Stimulated activated CD4-positive, alpha-beta T cell treated with anti-CD3 and anti-CD28 coated beads, Interleukin-15, amount 100 ng/mL, for 48 hours (primary cell): Measurements from ENCODE around the gene MAN2A2.
A peak's percentile ranks its signal among the peaks of the same experiment; 100 is the strongest.
"Not testable (repeated sequence)": the region's sequence is repeated elsewhere in the genome, so short reads cannot be mapped to it uniquely, and the experiment has no call there.

Experiments
- DNase-seq, 2 donors: peaks; one replicate each; pipeline ENCODE4 v3.0.0-alpha.2; 2020; ENCODE audit warnings: low read depth in 2 of 2

The MAN2A2 gene

DNA sequence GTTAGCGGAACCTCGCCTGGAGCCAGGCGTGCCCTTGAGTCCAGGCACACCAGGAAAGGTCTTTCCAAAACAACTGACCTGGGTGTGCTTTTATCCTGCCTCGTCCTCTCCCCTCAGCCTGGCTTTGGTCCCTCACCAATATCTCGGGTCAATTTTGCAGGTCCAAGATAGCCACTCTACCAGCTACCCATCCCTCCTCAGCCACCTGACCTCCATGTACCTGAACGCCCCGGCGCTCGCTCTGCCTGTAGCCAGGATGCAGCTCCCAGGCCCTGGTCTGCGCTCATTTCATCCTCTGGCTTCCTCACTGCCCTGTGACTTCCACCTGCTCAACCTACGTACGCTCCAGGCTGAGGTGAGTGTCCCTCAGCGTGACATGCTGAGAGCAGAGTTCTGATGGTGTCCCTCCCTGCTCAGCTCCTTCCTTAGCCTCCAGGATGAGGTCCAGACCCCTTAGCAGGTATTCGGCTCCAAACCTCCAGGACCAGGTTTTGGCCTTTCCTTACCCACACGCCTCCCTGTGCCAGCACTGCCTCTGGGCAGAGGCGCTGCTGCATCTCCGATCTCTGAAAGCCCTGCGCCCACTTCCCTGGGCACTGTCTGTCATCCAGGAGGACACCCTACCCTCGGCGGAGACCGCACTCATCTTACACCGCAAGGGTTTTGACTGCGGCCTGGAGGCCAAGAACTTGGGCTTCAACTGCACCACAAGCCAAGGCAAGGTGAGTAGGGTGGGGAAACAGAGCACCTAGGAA lies 15.1 kb downstream of the MAN2A2 start:
- DNase-seq: no peak

DNA sequence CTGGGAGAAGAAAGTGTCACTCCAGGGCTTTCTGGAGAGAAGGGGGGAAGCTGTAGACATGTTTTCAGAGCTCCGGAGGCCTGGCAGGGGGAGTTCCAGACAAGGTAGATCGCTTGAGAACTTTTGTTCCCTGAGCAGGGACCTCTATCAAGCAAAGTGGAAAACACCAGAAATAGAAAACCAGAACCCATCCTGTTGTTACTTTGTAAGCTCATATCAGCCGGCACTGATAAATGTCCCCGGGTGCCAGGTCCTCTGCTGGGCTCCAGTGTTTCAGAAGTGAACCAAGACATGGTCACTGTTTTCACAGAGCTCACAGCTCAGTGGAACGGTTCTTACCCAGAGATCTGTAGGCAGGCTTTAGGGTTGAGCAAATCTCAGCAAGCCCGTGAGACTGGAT lies 15.7 kb downstream of the MAN2A2 start:
- DNase-seq: no peak

DNA sequence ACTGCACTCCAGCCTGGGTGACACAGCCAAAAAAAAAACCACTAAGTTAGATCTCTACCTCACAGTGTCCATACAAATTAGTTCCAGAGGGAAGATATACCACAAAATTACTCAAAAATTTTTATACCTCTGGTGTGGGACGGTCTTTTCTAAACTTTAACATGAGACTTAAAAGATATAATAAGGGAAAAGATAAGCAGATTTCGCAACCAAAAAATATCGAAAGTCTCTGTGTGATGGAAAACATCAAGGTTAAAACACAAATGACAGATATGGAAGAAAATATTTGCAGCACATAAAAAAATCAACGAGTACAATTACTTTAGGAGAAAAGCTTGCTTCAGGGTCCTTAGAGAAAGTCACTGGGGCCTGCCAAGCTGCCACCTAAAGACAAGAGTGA lies 18.8 kb downstream of the MAN2A2 start:
- DNase-seq: no peak

DNA sequence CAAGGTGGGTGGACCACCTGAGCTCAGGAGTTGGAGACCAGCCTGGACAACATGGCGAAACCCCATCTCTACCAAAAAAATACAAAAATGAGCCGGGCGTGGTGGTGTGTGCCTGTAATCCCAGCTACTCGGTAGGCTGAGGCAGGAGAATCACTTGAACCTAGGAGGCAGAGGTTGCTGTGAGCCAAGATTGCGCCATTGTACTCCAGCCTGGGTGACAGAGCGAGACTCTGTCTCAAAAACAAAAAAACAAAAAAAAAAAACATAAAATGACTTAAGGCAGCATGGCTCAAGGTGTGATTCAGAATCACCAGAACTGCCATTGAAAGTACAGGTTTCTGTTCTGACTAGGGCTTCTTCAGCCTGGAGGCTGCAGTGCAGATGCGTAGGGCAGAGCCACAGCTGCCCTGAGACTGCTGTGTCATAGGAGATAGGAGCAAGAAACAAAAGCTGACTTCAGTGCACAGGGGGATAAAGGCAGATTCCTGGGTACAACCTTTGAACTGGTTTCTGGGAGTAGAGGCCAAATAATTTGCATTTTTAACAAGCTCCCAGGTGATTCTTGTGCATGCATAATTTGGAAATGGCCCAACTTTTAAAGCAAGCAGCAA lies 19.7 kb downstream of the MAN2A2 start:
- DNase-seq: peak in 1 of 2 donors; percentile 35

DNA sequence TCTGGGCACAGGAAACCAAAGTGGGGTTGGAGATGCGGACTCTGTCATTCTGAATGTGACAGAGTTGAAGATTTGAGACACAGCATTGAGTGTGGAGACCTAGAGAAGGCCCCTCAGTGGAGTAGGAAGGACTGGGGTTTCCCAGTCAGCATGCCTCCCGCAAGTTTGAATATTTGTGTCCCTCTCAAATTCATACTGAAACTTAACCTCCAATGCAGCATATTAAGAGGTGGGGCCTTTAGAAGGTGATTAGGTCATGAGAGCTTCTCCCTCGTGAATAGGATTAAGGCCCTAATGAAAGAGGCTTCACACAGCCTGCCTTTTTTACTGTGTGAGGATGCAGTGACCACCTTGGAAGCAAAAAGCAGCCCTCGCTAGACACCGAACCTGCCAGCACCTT lies 21.3 kb downstream of the MAN2A2 start:
- DNase-seq: no peak

DNA sequence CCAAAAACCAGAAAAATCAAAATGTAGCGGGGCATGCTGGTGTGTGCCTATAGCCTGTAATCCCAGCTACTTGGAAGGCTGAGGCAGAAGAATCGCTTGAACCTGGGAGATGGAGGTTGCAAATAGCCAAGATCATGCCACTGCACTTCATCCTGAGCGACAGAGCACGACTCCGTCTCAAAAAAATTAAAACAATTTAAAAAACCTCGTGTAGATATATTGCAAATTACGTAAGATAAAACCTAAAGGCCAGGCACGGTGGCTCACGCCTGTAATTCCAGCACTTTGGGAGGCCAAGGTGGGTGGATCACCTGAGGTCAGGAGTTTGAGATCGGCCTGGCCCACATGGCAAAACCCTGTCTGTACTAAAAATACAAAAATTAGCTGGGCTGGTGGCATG lies 23.7 kb downstream of the MAN2A2 start:
- not testable (repeated sequence) for DNase-seq

DNA sequence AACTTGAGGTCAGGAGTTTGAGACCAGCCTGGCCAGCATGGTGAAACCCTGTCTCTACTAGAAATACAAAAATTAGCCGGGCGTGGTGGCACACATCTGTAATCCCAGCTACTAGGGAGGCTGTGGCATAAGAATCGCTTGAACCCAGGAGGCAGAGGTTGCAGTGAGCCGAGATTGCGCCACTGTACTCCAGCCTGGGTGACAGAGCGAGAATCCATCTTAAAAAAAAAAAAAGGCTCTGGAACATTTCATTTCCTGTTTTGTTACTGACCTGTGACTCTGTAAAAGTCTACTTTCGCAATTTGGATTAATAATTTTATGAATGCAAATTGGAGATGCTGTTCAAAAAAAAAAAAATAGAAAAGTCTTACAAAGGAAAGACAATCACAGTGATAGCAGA lies 25.0 kb downstream of the MAN2A2 start:
- not testable (repeated sequence) for DNase-seq

DNA sequence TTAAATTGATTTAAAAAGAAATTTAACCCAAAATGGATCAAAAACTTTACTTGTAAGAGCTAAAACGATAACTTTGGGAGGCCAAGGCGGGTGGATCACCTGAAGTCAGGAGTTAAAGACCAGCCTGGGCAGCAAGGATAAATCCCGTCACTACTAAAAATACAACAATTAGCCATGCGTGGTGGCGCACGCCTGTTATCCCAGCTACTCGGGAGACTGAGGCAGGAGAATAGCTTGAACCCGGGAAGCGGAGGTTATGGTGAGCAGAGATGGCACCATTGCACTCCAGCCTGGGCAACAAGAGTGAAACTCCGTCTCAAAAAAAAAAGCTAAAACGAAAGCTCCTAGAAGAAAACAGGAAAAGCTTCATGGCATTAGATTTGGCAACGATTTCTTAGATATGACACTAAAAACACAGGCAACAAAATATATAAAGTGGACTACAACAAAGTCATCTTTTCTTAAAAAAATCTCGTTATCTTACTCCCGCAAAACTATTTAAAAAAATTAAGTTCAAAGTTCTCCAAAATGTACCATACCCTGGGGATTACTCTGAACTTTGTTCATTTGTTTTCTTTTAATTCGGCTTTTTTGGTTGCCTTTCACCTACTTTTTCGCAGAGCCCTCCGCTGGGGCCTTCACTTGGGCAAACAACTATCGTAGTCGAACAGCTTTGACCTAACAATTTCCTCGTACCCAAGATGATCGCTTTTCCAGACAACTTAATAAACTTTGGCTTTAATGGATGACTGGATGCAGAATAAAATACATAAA lies 26.3 kb downstream of the MAN2A2 start:
- DNase-seq: no peak

DNA sequence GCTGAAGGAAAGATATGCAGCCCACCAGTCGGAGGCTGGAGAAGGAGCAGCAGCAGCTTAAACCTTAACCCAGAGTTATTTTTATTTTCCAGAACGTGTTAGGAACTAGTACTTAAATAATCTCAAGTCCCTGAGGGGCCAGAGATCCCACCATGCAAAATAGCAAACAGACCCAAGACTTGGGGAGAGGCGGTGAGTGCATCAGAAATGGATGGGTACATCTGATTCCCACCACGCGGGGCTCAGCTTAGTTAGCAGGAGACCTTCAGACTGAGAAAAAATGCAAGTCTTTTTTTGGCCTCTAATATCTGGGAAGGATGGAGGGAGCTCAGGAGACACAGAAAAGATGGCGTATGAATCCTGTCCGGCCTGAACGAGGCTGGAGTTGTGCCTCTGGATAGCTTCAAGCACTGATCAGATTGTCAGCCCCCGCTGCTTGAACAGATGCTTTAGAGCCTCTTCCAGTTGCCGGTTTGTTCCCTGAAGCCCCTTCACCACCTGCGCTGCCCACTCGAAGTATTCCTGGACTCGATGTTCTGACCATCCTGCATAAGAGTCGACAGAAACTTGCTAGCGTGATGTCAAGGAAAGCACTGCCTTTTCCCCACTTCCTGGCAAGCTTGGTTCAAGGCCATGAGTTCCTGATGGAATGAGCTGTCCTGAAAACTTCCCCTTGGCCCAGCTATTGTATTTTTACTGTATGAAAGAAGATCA lies 27.9 kb downstream of the MAN2A2 start:
- no peak for DNase-seq

DNA sequence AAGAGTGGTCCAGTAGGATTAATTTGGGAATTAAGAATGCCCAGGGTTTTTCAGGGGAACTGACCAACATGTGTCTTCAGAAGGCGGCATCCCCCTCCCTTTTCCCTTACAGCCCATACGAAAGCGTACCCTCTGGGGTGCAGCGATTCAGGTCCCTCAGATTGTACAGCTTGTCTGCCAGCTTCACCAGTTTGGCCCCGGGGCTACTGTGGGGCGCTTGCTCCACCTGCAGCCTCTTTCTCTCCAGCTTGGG lies 28.4 kb downstream of the MAN2A2 start:
- no peak for DNase-seq

DNA sequence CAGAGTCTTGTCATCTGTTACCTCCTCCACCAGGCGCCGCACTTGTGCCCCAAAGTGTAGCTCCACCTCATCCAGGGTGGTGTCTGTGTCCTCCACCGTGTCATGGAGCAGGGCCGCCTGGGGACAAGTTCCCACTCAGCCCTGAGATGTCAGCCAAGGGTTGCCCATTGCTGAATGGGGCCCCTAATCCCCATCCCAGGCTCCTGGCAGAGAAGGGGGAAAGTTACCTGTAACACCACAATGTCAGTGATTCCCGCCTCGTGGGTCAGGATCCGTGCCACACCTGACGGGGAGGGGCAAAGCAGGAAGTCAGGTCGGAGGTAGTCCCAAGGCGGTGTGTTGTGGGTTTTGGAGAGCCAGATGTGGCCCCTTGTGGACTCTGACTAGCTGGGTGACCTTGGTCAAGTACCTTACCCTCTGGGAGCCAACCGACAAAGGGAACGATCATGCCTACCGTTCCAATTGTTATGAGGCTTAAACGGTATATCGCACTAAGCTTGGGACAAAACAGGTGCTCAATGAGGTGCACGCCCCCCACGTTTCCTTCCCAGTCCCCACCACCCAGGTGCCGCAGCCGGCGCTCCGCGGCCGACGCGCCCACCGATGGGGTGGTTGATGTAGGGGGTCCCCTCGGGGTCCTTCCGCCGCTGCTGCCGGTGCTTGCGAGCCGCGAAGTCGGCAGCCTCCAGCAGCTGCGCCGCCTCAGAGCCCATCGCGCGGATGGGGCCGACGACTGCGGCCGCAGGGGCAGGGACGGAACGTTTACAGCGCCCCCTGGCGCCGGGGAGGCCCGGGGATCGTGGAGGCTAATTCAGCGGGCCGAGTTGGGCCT lies 28.9 kb downstream of the MAN2A2 start, which contains the start of gene HDDC3:
Gene HDDC3, minus strand, starts transcription at position 722 of the 832 bp plus-strand sequence. Its CDS starts 9 bp downstream, at position 713.
- DNase-seq: peak; percentile 82 to 87

DNA sequence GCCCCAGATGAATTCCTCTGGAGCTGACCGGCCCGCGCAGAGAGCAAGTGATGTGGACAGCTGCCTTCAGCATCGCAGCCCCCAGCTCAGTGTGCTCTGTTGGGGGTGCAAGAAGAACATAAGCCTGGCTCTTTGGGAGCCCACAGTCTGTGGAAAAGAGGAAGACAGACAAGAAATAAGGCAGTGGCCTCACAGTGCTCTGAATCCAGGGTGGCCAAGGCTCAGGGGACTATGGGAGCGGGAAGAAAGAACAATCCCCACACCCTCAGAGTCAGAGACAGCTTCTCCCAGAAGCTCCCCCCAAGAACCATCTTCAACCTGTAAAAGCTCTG lies 29.5 kb downstream of the MAN2A2 start:
- DNase-seq: no peak

DNA sequence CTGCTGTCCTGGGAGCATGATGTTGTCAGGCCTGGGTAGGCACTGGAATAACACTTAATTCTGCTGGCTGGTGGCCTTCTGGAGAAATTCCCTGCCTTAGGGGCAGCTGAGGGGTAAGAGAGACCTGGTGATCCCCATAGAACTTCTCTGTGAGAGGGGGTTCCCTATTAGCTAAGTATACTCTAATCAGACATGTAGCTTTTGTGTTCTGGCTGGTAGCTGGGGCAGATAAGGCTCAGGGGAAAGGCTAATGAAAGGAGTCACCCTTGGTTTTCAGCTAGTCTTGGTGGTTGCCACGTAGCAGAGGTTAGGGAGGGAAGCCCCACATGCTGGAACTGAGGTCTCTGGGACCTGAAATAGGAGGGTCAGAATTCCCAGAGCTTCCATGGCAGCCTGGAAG lies 30.2 kb downstream of the MAN2A2 start:
- DNase-seq: no peak

DNA sequence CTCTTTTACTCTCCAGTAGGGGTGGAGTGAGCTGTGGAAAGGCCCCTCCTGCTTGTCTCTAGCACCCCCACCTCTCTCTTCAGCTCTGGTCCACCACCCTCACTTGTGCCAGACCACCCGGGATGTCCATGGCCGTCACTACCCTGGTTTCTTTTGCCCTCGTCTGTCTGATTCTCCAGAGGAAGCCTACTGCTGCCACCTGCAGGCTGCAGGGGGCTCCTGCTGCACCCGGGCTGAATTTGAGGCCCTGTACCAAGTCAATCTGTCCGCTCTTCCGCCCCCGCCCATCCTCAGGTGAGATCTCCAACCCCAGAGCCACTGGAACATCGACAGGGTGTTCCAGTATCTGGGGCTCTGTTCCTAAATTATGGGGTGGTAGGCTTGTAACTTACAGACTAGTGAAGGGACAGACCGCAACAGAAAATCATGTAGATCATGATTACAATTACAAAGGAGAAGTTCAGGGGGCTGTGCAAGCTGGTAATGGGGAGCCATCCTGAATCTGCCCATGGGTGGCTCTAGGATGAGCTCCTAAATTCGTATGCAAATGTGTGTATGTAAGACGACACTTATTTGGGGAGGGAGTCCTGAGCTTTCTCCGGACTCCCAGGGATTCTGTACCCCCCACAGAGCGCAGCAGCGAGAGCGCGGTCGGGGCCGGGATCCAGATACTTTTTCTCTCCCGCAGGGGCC lies 31.3 kb downstream of the MAN2A2 start:
- DNase-seq: peak; percentile 77 to 88

DNA sequence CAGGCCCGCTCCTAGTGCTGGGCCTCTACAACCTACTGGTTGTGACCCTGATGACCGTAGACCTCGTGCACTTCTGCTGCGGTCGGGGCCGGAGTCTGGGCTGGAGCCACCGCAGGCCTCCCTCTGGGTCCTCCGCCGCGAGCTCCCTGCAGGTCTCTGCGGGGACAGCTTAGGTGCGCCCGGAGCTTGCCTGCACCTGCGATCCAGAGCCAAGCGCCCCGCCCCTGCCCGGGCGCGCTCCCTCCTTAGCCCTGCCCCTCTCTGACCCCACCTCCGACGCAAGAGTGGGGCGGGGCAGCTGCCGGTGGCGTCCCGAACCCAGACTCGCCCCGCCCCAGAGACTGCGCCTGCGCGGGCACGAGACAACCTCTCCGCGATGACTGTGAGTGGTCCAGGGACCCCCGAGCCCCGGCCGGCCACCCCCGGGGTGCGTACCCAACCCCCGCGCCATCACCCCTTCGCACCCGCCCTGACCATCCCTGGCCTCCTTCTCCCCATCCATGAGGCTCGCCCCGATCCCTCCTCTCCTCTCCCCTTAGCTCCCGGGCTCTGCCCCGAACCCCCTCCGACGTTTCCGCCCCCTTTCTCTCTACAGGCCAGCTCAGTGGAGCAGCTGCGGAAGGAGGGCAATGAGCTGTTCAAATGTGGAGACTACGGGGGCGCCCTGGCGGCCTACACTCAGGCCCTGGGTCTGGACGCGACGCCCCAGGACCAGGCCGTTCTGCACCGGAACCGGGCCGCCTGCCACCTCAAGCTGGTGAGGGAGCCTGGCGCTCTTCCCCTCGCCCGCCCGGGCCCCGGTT lies 32.0 kb downstream of the MAN2A2 start, which contains the start of gene UNC45A:
Gene UNC45A, plus strand, starts transcription at position 337 of the 803 bp plus-strand sequence. Its CDS starts 40 bp downstream, at position 377.
- peak; percentile 88 to 95 for DNase-seq

DNA sequence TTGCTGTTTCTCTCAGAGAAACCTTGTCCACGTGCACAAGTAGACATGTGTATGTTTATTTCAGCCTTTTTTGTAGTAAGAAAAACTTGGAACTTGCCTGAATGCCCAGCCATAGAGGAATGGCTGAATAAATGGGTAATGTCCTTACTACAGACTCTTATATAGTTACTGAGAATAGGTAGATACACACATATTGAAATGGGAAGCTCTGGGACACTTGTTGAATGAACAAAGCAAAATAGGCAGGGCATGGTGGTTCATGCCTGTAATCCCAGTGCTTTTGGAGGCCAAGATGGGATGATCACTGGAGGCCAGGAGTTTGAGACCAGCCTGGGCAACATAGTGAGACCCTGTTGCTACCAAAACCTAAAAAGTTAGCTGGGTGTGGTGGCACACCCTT lies 33.7 kb downstream of the MAN2A2 start:
- DNase-seq: no peak

DNA sequence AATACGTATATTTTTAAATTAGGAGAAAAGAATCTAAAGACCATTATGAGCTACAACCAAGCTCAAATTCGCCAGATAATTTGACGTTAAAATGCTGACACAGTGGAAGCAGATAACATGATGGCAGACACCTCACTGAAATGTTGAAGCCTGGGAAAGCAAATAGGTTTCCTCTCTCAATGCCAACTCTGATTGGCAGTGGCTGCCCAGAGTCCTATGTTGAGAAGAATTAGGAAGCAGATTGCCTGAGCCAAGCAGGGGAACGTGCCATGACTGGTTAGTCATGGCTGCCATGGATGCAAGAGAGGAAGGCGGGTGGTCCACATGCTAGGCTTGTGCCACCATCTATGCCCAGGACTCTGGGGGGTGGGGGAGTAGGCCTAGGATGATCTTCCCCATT lies 35.2 kb downstream of the MAN2A2 start:
- DNase-seq: no peak

DNA sequence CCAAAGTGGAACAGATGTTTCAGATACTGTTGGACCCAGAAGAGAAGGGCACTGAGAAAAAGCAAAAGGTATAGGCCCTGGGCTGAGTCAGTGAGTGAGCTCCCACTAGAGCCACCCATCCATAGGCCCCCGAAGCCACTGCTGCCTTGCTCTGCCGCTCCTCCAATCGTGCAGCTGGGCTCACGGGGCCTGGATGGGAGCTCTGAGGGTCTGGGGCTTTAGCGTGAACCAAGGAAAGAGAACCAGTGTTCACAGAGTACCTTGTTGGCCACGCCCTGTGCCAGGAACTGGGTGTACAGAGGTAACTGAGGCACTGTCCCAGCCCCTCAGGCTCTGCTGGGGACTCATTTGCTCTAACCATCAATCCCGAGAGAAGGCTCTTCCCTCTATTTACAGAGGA lies 36.7 kb downstream of the MAN2A2 start:
- DNase-seq: no peak

DNA sequence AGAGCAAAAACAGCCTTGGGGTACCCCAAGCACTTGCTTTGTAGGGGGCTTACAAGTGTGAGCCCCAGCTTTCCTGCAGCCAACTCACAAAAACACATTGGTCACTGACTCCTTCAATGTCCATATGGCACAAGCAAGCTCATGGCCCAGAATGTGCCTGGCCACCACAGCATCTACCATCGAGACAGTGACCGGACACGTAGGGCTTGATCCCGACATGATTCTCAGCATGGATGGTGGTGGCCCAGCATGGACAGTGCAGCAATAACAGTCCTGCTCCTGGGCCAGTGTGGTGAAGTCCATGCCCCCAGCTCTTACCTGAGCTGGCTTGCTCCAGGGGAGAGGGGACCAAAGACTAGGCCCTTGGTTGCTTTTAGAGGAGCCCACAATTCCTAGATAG lies 37.9 kb downstream of the MAN2A2 start:
- DNase-seq: no peak
